Gastrocnemius medialis (tissue), 4 donors: Measurements from ENCODE around the gene FAM107A. TPM values are rescaled to one million over a fixed set of nuclear protein-coding genes. Genes with fewer than 3 reads are reported as not detected.

Experiments
- ATAC-seq, 2 donors: fragments of 150-250 bp; one replicate each; pipeline ENCODE4 v1.9.1; 2016
- DNase-seq, 2 donors: peaks; one replicate each; pipeline ENCODE4 v3.0.0-alpha.2; 2019
- H3K27ac ChIP-seq, 4 donors: fragments of 200-600 bp; sonication (generic); 1 replicate in 1 of 4; 2 replicates in 3 of 4; pipeline ENCODE4 v1.5.1; 2016 to 2018; ENCODE audit warnings: mild to moderate bottlenecking in 2 of 4, moderate library complexity in 1 of 4
- H3K27me3 ChIP-seq, 3 donors: fragments of 200-600 bp; sonication (generic) in 2 of 3; 1 replicate in 1 of 3; 2 replicates in 2 of 3; pipeline versions ENCODE4 v1.5.1 to v1.6.0; 2016 to 2019; ENCODE audit warnings: mild to moderate bottlenecking in 1 of 3, moderate library complexity in 1 of 3
- H3K36me3 ChIP-seq, 2 donors: fragments of 200-600 bp; sonication (generic) in 1 of 2; one replicate each; pipeline ENCODE4 v1.5.1; 2017 to 2018
- H3K4me1 ChIP-seq, 2 donors: fragments of 200-600 bp; sonication (generic) in 1 of 2; one replicate each; pipeline ENCODE4 v1.5.1; 2016 to 2017; ENCODE audit warnings: mild to moderate bottlenecking in 2 of 2
- H3K4me3 ChIP-seq, 4 donors: fragments of 200-600 bp; sonication (generic) in 3 of 4; 1 replicate in 1 of 4; 2 replicates in 3 of 4; pipeline ENCODE4 v1.5.1; 2016 to 2019; ENCODE audit warnings: mild to moderate bottlenecking in 2 of 4
- H3K9me3 ChIP-seq, 3 donors: fragments of 200-600 bp; sonication (generic) in 2 of 3; 1 replicate in 1 of 3; 2 replicates in 2 of 3; pipeline ENCODE4 v1.5.1; 2016 to 2019
- CTCF ChIP-seq, 5 experiments: fragments of 450-650 bp in 3 of 5; fragments of 200-600 bp in 2 of 5; sonication (generic) in 2 of 5; IDR thresholded peaks in 4 of 5; conservative IDR thresholded peaks in 1 of 5; 1 replicate in 4 of 5; 2 replicates in 1 of 5; pipeline ENCODE4 v1.5.1; 2016 to 2019; ENCODE audit warnings: antibody characterized with exemption in 5 of 5, mild to moderate bottlenecking in 3 of 5, moderate library complexity in 3 of 5
- POLR2A ChIP-seq, 2 donors: fragments of 450-650 bp; IDR thresholded peaks; one replicate each; pipeline ENCODE4 v1.6.1; 2017; ENCODE audit warnings: antibody characterized with exemption in 2 of 2, mild to moderate bottlenecking in 2 of 2, moderate library complexity in 2 of 2
- in situ Hi-C, 4 donors: fragments of 200-750 bp; cut with MboI; loops; one replicate each; pipeline versions ENCODE4 v1.15.0 to v1.8.0; 2017; ENCODE audit warnings: low sequenced_read_pairs in 4 of 4
- intact Hi-C: fragments of 100-400 bp; cut with DNase I; formaldehyde crosslinking; loops from one replicate; pipeline ENCODE4 v1.15.1; 2023; ENCODE audit warnings: low total_unique reads
- total RNA-seq, 4 donors: library from RNA; depleted of rRNA; stranded (reverse); fragments of >200 nt; gene quantifications; one replicate each; pipeline versions ENCODE4 v1.1.0 to v1.2.3, GENCODE V29; 2016

FAM107A gene
- total RNA-seq, 4 donors from 2014 or later = 21.1 to 28.5 (median 27.6) TPM

GRCh38 chr3:58608648-58609047, 31.5 kb upstream of the FAM107A start:
- Histone ChIP-seq H3K4me1 (peaks cover 6 to 19% of the 10 kb centered on the region in 2 donors), H3K9me3 (no peaks in the 10 kb centered on the region), H3K27me3 (peaks cover 0 to 2% (median 0%) of the 10 kb centered on the region in 3 donors), H3K36me3 (no peaks in the 10 kb centered on the region), H3K27ac (peak overlapping the region in 1 of 4 donors; percentile 13), H3K4me3 (no peak overlapping the region)
- ATAC-seq (peak; percentile 72 to 81), DNase-seq (peak; percentile 34 to 54)
- no peak for TF ChIP-seq POLR2A (IDR thresholded peaks at IDR 0.05)
- TF ChIP-seq CTCF (IDR thresholded peaks at IDR 0.05 in 4 of 5, conservative IDR thresholded peaks at IDR 0.05 in 1 of 5) = no peak
- intact Hi-C loops (no loop called here), in situ Hi-C loops (no loop called here)

- DNase-seq (no peak), ATAC-seq (no peak)
- no peak overlapping the region for H3K4me3 ChIP-seq
- H3K27me3 ChIP-seq = peaks cover 0 to 2% (median 0%) of the 10 kb centered on the region in 3 donors
- H3K27ac ChIP-seq = no peak overlapping the region
- TF ChIP-seq POLR2A (IDR thresholded peaks at IDR 0.05) = no peak
- no peaks in the 10 kb centered on the region for H3K36me3 ChIP-seq
- intact Hi-C loops = no loop called here
- H3K4me1 ChIP-seq = peaks cover 6 to 19% of the 10 kb centered on the region in 2 donors
- in situ Hi-C loops = no loop called here
- no peaks in the 10 kb centered on the region for H3K9me3 ChIP-seq
Observed at GRCh38 chr3:58607816-58608215, 30.6 kb upstream of the FAM107A start.

GRCh38 chr3:58606693-58607092, 29.5 kb upstream of the FAM107A start:
- no peaks in the 10 kb centered on the region for H3K9me3 ChIP-seq
- H3K4me3 ChIP-seq = no peak overlapping the region
- TF ChIP-seq CTCF (IDR thresholded peaks at IDR 0.05 in 4 of 5, conservative IDR thresholded peaks at IDR 0.05 in 1 of 5) (no peak), POLR2A (IDR thresholded peaks at IDR 0.05) (no peak)
- H3K27me3 ChIP-seq = peaks cover 0 to 2% (median 0%) of the 10 kb centered on the region in 3 donors
- H3K27ac ChIP-seq = no peak overlapping the region
- in situ Hi-C loops = no loop called here
- no peaks in the 10 kb centered on the region for H3K36me3 ChIP-seq
- DNase-seq (no peak), ATAC-seq (no peak)
- H3K4me1 ChIP-seq = peaks cover 6 to 19% of the 10 kb centered on the region in 2 donors
- intact Hi-C loops = no loop called here

GRCh38 chr3:58604031-58604430, 26.8 kb upstream of the FAM107A start:
- DNase-seq = no peak
- Histone ChIP-seq H3K4me1 (peaks cover 2 to 9% of the 10 kb centered on the region in 2 donors), H3K9me3 (no peaks in the 10 kb centered on the region), H3K36me3 (no peaks in the 10 kb centered on the region), H3K27me3 (peaks cover 0 to 2% (median 0%) of the 10 kb centered on the region in 3 donors), H3K27ac (no peak overlapping the region), H3K4me3 (no peak overlapping the region)
- in situ Hi-C loops = no loop called here
- ATAC-seq = no peak
- intact Hi-C loops = no loop called here
- TF ChIP-seq CTCF (IDR thresholded peaks at IDR 0.05 in 4 of 5, conservative IDR thresholded peaks at IDR 0.05 in 1 of 5) (no peak), POLR2A (IDR thresholded peaks at IDR 0.05) (no peak)

- Histone ChIP-seq H3K9me3 (no peaks in the 10 kb centered on the region), H3K36me3 (no peaks in the 10 kb centered on the region), H3K4me1 (peaks cover 0 to 6% of the 10 kb centered on the region in 2 donors), H3K27ac (no peak overlapping the region), H3K4me3 (no peak overlapping the region), H3K27me3 (peaks cover 0 to 2% (median 0%) of the 10 kb centered on the region in 3 donors)
- ATAC-seq (no peak), DNase-seq (no peak)
- TF ChIP-seq CTCF (IDR thresholded peaks at IDR 0.05 in 4 of 5, conservative IDR thresholded peaks at IDR 0.05 in 1 of 5) (no peak), POLR2A (IDR thresholded peaks at IDR 0.05) (no peak)
- in situ Hi-C loops (no loop called here), intact Hi-C loops (no loop called here)
Observed at GRCh38 chr3:58603606-58604005, 26.4 kb upstream of the FAM107A start.
